ENCODE results near the gene LRP1B. TPM values are rescaled to one million over a fixed set of nuclear protein-coding genes. Genes with fewer than 3 reads are reported as not detected.

LRP1B gene
- total and polyA plus RNA-seq, 2 of the 8 experiments (the other 6 are each of a cell fraction or from before 2014, with no cell fraction given), result 0.03 TPM; not detected in 1

DNA sequence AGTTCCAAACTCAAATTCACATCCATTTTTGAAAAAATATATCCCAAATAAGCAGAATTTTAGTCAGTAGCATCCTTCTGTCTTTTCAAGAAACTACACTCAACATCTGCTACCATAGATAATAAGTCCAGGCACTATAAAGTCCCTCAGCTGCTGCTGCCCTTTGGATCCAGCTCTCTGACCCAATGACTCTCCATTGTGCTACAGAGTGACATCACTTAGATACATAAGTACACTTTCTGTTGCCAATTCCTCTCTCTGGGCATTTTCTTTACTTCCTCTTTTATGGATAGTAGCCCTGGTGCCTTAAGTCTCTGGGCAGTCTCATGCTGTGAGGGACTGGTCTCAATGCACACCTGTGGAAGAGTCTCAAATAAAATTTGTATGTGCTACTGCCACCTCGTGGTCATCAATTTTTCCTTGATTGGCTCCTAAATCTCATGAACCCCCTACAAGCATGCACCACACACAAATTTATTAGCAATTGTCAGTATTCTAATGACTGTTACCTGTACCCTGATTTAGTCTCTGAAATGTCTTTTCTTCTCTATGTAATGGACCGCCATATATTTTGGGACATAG, 219.2 kb downstream of the LRP1B start (continued):
- TF ChIP-seq, protein P1, sequence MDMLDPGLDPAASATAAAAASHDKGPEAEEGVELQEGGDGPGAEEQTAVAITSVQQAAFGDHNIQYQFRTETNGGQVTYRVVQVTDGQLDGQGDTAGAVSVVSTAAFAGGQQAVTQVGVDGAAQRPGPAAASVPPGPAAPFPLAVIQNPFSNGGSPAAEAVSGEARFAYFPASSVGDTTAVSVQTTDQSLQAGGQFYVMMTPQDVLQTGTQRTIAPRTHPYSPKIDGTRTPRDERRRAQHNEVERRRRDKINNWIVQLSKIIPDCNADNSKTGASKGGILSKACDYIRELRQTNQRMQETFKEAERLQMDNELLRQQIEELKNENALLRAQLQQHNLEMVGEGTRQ (IDR thresholded peaks at IDR 0.05; ENCODE audit: low read length), result no peak

All from H1 (cell line).